ENCODE results near the gene PLCL2. TPM values are rescaled to one million over a fixed set of nuclear protein-coding genes. Genes with fewer than 3 reads are reported as not detected.

PLCL2 gene
- total and polyA plus RNA-seq, 10 of the 15 experiments (the other 5 are each of a cell fraction or from before 2014, with no cell fraction given): 7.5 to 37.3 (median 21.7) TPM

- SMC1A ChIA-PET (ENCODE audit: uncharacterized antibody, unreplicated experiment): interaction anchor here (0.6 to 3.2 kb wide), 4 partner anchors 10 to 129 kb away, joined by 3 to 9 read pairs (median 3); no protein-coding TSS in a partner anchor
- CTCF ChIA-PET: interaction anchor here (1.0 kb wide), 3 partner anchors 8 to 95 kb away, joined by 3 to 4 read pairs (median 3); no protein-coding TSS in a partner anchor
Observed at GRCh38 chr3:16936233-16936632, 51.5 kb downstream of the PLCL2 start.

More at GRCh38 chr3:16936233-16936632, 51.5 kb downstream of the PLCL2 start:
- WGBS (ENCODE audit: insufficient coverage, insufficient replicate concordance, low lambda C conversion rate, missing lambda C conversion rate): 100% methylated on average over 2 of the region's 2 CpGs
- Histone ChIP-seq H3K27me3 (replicated peaks in 1 of 2; ENCODE audit: control insufficient read depth in 2 of 2, insufficient read depth in 2 of 2, low read length in 1 of 2) (no peaks in the 10 kb centered on the region), H3K4me2 (ENCODE audit: control insufficient read depth, insufficient read depth) (peak overlapping the region; percentile 38; the same call in 1 of the 2 replicates), H3K4me1 (ENCODE audit: control insufficient read depth, insufficient read depth, low read length) (peaks cover 40% of the 10 kb centered on the region), H3K36me3 (ENCODE audit: control insufficient read depth in 2 of 2, insufficient read depth in 2 of 2, low read length in 1 of 2) (peaks cover 2% of the 10 kb centered on the region in 2 experiments), H2AFZ (ENCODE audit: control insufficient read depth, low read depth, low read length) (no peak overlapping the region), H3K4me3 (no peak overlapping the region), H4K20me1 (ENCODE audit: control insufficient read depth, insufficient read depth) (no peaks in the 10 kb centered on the region), H3K9ac (ENCODE audit: control insufficient read depth, insufficient read depth, low read length) (no peak overlapping the region), H3K27ac (ENCODE audit: control insufficient read depth, insufficient read depth) (peak overlapping the region; percentile 42), H3K79me2 (ENCODE audit: control insufficient read depth, insufficient read depth, low read length) (peaks cover 88% of the 10 kb centered on the region), H3K9me3 (replicated peaks; ENCODE audit: control insufficient read depth, insufficient read depth, low read length) (peaks cover 8% of the 10 kb centered on the region; the same call in 2 of the 3 replicates)
- FAIRE-seq: no peak
- no peak for ATAC-seq
- RAD21 ChIA-PET (ENCODE audit: unreplicated experiment): interaction anchor here (1.1 kb wide), 1 partner anchor 52 kb away, joined by 3 read pairs; the partner anchor contains the start of gene PLCL2
- DNase-seq (ENCODE audit: low read depth, low spot score): no peak
- POLR2A ChIA-PET: no interaction called here
- TF ChIP-seq E2F8 (IDR thresholded peaks at IDR 0.05; ENCODE audit: low read depth, partially characterized antibody): no peak
- no peak for TF ChIP-seq ZBTB11 (CRISPR knock-in tag; IDR thresholded peaks at IDR 0.05)
- TF ChIP-seq BCL11A (IDR thresholded peaks at IDR 0.05; ENCODE audit: low read depth, low read length): no peak
- no peak for TF ChIP-seq TCF7 (IDR thresholded peaks at IDR 0.05; ENCODE audit: borderline replicate concordance)
- in situ Hi-C loops (cut with MboI): no loop called here
- intact Hi-C loops (cut with micrococcal nuclease; ENCODE audit: unreplicated experiment): no loop called here
- BruUV-seq (replicated peaks): no TSS peak

Data from GM12878 (cell line).